ENCODE results near the gene TRAM2. TPM values are rescaled to one million over a fixed set of nuclear protein-coding genes. Genes with fewer than 3 reads are reported as not detected.

TRAM2 gene
- total RNA-seq, 1 donor from 2014 or later = 15.6 TPM

- no peak for DNase-seq (ENCODE audit: low read depth)
- H3K36me3 ChIP-seq (ENCODE audit: control insufficient read depth, insufficient read depth, low read length) = no peaks in the 10 kb centered on the region
- no peaks in the 10 kb centered on the region for H3K27me3 ChIP-seq (ENCODE audit: control insufficient read depth, insufficient read depth, low read length)
- H3K4me3 ChIP-seq (ENCODE audit: low read depth, low read length) = no peak overlapping the region
- TF ChIP-seq, protein P1, sequence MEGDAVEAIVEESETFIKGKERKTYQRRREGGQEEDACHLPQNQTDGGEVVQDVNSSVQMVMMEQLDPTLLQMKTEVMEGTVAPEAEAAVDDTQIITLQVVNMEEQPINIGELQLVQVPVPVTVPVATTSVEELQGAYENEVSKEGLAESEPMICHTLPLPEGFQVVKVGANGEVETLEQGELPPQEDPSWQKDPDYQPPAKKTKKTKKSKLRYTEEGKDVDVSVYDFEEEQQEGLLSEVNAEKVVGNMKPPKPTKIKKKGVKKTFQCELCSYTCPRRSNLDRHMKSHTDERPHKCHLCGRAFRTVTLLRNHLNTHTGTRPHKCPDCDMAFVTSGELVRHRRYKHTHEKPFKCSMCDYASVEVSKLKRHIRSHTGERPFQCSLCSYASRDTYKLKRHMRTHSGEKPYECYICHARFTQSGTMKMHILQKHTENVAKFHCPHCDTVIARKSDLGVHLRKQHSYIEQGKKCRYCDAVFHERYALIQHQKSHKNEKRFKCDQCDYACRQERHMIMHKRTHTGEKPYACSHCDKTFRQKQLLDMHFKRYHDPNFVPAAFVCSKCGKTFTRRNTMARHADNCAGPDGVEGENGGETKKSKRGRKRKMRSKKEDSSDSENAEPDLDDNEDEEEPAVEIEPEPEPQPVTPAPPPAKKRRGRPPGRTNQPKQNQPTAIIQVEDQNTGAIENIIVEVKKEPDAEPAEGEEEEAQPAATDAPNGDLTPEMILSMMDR (IDR thresholded peaks at IDR 0.05; ENCODE audit: insufficient read depth, low read length, poor library complexity, severe bottlenecking) = no peak
Observed at GRCh38 chr6:52524918-52525317, 51.9 kb downstream of the TRAM2 start.

GRCh38 chr6:52523378-52524142 lies 53.3 kb downstream of the TRAM2 start:
- TF ChIP-seq, protein P1 (IDR thresholded peaks at IDR 0.05; ENCODE audit: insufficient read depth, low read length, poor library complexity, severe bottlenecking) = no peak
- DNase-seq (ENCODE audit: low read depth) = no peak
- H3K27me3 ChIP-seq (ENCODE audit: control insufficient read depth, insufficient read depth, low read length) = no peaks in the 10 kb centered on the region

DNA sequence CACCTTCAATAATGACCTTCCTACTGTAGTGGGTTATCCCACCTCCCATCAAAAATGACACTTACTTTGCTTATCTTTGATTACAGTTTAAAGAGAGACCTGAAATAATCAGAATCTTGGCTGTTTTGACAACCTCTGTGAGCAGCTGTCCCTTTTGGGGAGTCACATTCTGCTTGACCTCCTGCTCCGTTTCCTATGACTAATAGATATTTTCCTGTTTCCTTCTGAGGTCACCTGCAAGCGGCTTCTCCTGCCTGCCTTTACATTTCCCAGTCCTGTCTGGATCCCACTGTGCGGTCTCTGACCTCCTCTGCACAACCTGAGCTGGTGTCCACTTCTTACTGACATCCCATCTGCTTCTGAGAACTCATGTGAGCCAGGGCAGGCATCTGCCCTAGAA lies 54.2 kb downstream of the TRAM2 start:
- Histone ChIP-seq H3K27me3 (ENCODE audit: control insufficient read depth, insufficient read depth, low read length) (no peaks in the 10 kb centered on the region), H3K36me3 (ENCODE audit: control insufficient read depth, insufficient read depth, low read length) (no peaks in the 10 kb centered on the region), H3K4me3 (ENCODE audit: low read depth, low read length) (no peak overlapping the region)
- TF ChIP-seq, protein P1 (IDR thresholded peaks at IDR 0.05; ENCODE audit: insufficient read depth, low read length, poor library complexity, severe bottlenecking) = no peak
- DNase-seq (ENCODE audit: low read depth) = no peak

More at GRCh38 chr6:52523378-52524142, 53.3 kb downstream of the TRAM2 start:
- H3K4me3 ChIP-seq (ENCODE audit: low read depth, low read length) = no peak overlapping the region
- H3K36me3 ChIP-seq (ENCODE audit: control insufficient read depth, insufficient read depth, low read length) = no peaks in the 10 kb centered on the region

GRCh38 chr6:52522151-52522626 lies 54.7 kb downstream of the TRAM2 start:
- Histone ChIP-seq H3K27me3 (ENCODE audit: control insufficient read depth, insufficient read depth, low read length) (no peaks in the 10 kb centered on the region), H3K4me3 (ENCODE audit: low read depth, low read length) (no peak overlapping the region), H3K36me3 (ENCODE audit: control insufficient read depth, insufficient read depth, low read length) (no peaks in the 10 kb centered on the region)
- TF ChIP-seq, protein P1 (IDR thresholded peaks at IDR 0.05; ENCODE audit: insufficient read depth, low read length, poor library complexity, severe bottlenecking) = no peak
- no peak for DNase-seq (ENCODE audit: low read depth)

DNA sequence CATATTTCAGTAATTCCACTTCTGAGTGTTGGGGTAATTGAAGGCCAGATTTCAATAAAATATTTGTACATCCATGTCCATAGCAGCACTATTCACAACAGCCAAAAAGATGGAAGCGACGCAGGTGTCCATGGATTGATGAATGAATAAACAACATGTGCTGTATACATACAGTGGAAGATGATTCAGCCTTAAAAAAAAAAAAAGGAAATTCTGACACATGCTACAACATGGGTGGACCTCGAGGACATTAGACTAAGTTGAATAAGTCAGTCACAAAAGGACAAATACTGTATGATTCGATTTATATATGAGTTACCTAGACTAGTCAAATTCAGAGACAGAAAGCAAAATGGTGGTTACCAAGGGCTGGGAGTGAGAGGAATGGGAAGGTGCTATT lies 57.2 kb downstream of the TRAM2 start:
- Histone ChIP-seq H3K4me3 (ENCODE audit: low read depth, low read length) (no peak overlapping the region), H3K36me3 (ENCODE audit: control insufficient read depth, insufficient read depth, low read length) (no peaks in the 10 kb centered on the region), H3K27me3 (ENCODE audit: control insufficient read depth, insufficient read depth, low read length) (no peaks in the 10 kb centered on the region)
- TF ChIP-seq, protein P1 (IDR thresholded peaks at IDR 0.05; ENCODE audit: insufficient read depth, low read length, poor library complexity, severe bottlenecking) = no peak
- DNase-seq (ENCODE audit: low read depth) = no peak

All from kidney epithelial cell (primary cell).